Measurements from ENCODE around the gene INTS1. TPM values are rescaled to one million over a fixed set of nuclear protein-coding genes. Genes with fewer than 3 reads are reported as not detected.
A peak's percentile ranks its signal among the peaks of the same experiment; 100 is the strongest.

The INTS1 gene
- total RNA-seq, 4 donors from 2014 or later, result 44.3 to 108 (median 78.8) TPM

- H3K4me1 ChIP-seq, result peaks cover 27 to 34% of the 10 kb centered on the region in 2 donors
- H3K27ac ChIP-seq, result peak overlapping the region; percentile 84 to 90 (median 88)
- no peaks in the 10 kb centered on the region for H3K36me3 ChIP-seq
- no peak overlapping the region for H3K4me3 ChIP-seq
- DNase-seq, result no peak
- intact Hi-C loops (cut with DNase I; ENCODE audit: low total_unique reads) (no loop called here), in situ Hi-C loops (cut with MboI; ENCODE audit: low sequenced_read_pairs in 4 of 4) (no loop called here)
- TF ChIP-seq POLR2A (IDR thresholded peaks at IDR 0.05) (no peak), CTCF (IDR thresholded peaks at IDR 0.05 in 4 of 5, conservative IDR thresholded peaks at IDR 0.05 in 1 of 5) (no peak)
- H3K27me3 ChIP-seq, result no peaks in the 10 kb centered on the region
- H3K9me3 ChIP-seq, result no peaks in the 10 kb centered on the region
- no peak for ATAC-seq
Observed at GRCh38 chr7:1461646-1462375, 42.4 kb downstream of the INTS1 start.

- DNase-seq (peak in 1 of 2 donors; percentile 75), ATAC-seq (peak; percentile 6 to 19)
- Histone ChIP-seq H3K27me3 (no peaks in the 10 kb centered on the region), H3K4me1 (peaks cover 23 to 27% of the 10 kb centered on the region in 2 donors), H3K9me3 (no peaks in the 10 kb centered on the region), H3K4me3 (peak overlapping the region; percentile 66 to 79 (median 70)), H3K36me3 (no peaks in the 10 kb centered on the region), H3K27ac (peak overlapping the region; percentile 84 to 90 (median 88))
- peak in 1 of 2 donors; percentile 35 for TF ChIP-seq POLR2A (IDR thresholded peaks at IDR 0.05)
- TF ChIP-seq CTCF (IDR thresholded peaks at IDR 0.05 in 4 of 5, conservative IDR thresholded peaks at IDR 0.05 in 1 of 5), result no peak
- intact Hi-C loops (cut with DNase I; ENCODE audit: low total_unique reads), result no loop called here
- in situ Hi-C loops (cut with MboI; ENCODE audit: low sequenced_read_pairs in 4 of 4), result no loop called here
Observed at GRCh38 chr7:1460821-1461645, 43.2 kb downstream of the INTS1 start.

- intact Hi-C loops (cut with DNase I; ENCODE audit: low total_unique reads) (loop anchor here (5.0 kb wide), 1 partner anchor 42 kb away; the partner anchor contains the start of gene INTS1), in situ Hi-C loops (cut with MboI; ENCODE audit: low sequenced_read_pairs in 4 of 4) (no loop called here)
- TF ChIP-seq CTCF (IDR thresholded peaks at IDR 0.05 in 4 of 5, conservative IDR thresholded peaks at IDR 0.05 in 1 of 5), result peak in 1 of 5 experiments; percentile 13
- no peak for TF ChIP-seq POLR2A (IDR thresholded peaks at IDR 0.05)
- peak overlapping the region; percentile 84 to 90 (median 88) for H3K27ac ChIP-seq
- no peaks in the 10 kb centered on the region for H3K9me3 ChIP-seq
- ATAC-seq (peak; percentile 11 to 13), DNase-seq (peak; percentile 26 to 39)
- H3K4me1 ChIP-seq, result peaks cover 23 to 27% of the 10 kb centered on the region in 2 donors
- H3K36me3 ChIP-seq, result no peaks in the 10 kb centered on the region
- peak overlapping the region; percentile 66 to 79 (median 70) for H3K4me3 ChIP-seq
- H3K27me3 ChIP-seq, result no peaks in the 10 kb centered on the region
Observed at GRCh38 chr7:1459920-1460820, 44.0 kb downstream of the INTS1 start.

GRCh38 chr7:1459512-1459892 lies 44.7 kb downstream of the INTS1 start:
- H3K4me1 ChIP-seq, result peaks cover 23 to 27% of the 10 kb centered on the region in 2 donors
- TF ChIP-seq CTCF (IDR thresholded peaks at IDR 0.05 in 4 of 5, conservative IDR thresholded peaks at IDR 0.05 in 1 of 5), result no peak
- no peak for TF ChIP-seq POLR2A (IDR thresholded peaks at IDR 0.05)
- H3K36me3 ChIP-seq, result no peaks in the 10 kb centered on the region
- intact Hi-C loops (cut with DNase I; ENCODE audit: low total_unique reads) (loop anchor here (5.0 kb wide), 1 partner anchor 43 kb away; the partner anchor contains the start of gene INTS1), in situ Hi-C loops (cut with MboI; ENCODE audit: low sequenced_read_pairs in 4 of 4) (no loop called here)
- no peaks in the 10 kb centered on the region for H3K27me3 ChIP-seq
- DNase-seq (peak; percentile 99 to 100), ATAC-seq (peak; percentile 82)
- H3K27ac ChIP-seq, result peak overlapping the region; percentile 84 to 90 (median 88)
- peak overlapping the region; percentile 66 to 91 (median 70) for H3K4me3 ChIP-seq
- no peaks in the 10 kb centered on the region for H3K9me3 ChIP-seq

Data from gastrocnemius medialis (tissue), 4 donors.